Lower lobe of right lung (tissue), 2 donors: ENCODE data around the gene PIK3C3. TPM values are rescaled to one million over a fixed set of nuclear protein-coding genes. Genes with fewer than 3 reads are reported as not detected.

Source experiments
- ATAC-seq, 2 donors: fragments of 200-7000 bp; cut with Tn5 transposase; one replicate each; pipeline ENCODE4 v1.9.1; 2020 to 2022; ENCODE audit warnings: mild to moderate bottlenecking in 2 of 2, moderate library complexity in 2 of 2
- DNase-seq: peaks from one replicate; pipeline ENCODE4 v3.0.0-alpha.2; 2020
- H3K27ac ChIP-seq: fragments of 200-600 bp; one replicate; pipeline ENCODE4 v1.8.0; 2022
- H3K27me3 ChIP-seq: fragments of 200-600 bp; one replicate; pipeline ENCODE4 v1.8.0; 2022; ENCODE audit warnings: low read depth
- H3K36me3 ChIP-seq: fragments of 200-600 bp; one replicate; pipeline ENCODE4 v1.8.0; 2022; ENCODE audit warnings: mild to moderate bottlenecking
- H3K4me1 ChIP-seq: fragments of 200-600 bp; one replicate; pipeline ENCODE4 v1.8.0; 2022
- H3K4me3 ChIP-seq: fragments of 200-600 bp; one replicate; pipeline ENCODE4 v1.8.0; 2022; ENCODE audit warnings: mild to moderate bottlenecking
- H3K9me3 ChIP-seq: fragments of 200-600 bp; one replicate; pipeline ENCODE4 v1.8.0; 2022
- intact Hi-C: fragments of 100-400 bp; cut with DNase I; formaldehyde crosslinking; loops from one replicate; pipeline ENCODE4 v1.11.0; 2022
- total RNA-seq: library from RNA; stranded (reverse); fragmentation: NEBNext Ultra II Directional; extraction: Animal tissue kit (Norgen Biotek cat#: 25700); gene quantifications from one replicate; pipeline ENCODE4 v1.2.1, GENCODE V29; 2021
- TF ChIP-seq, protein P1 (sequence below): fragments of 200-600 bp; IDR thresholded peaks from one replicate; pipeline ENCODE4 v1.8.0; 2022; ENCODE audit warnings: antibody characterized with exemption, mild to moderate bottlenecking
- donor health status: DM: no; HTN: yes; CAD: no; lungs with severe emphysema.

Gene PIK3C3
- total RNA-seq, 1 donor from 2014 or later, result 51.2 TPM

DNA sequence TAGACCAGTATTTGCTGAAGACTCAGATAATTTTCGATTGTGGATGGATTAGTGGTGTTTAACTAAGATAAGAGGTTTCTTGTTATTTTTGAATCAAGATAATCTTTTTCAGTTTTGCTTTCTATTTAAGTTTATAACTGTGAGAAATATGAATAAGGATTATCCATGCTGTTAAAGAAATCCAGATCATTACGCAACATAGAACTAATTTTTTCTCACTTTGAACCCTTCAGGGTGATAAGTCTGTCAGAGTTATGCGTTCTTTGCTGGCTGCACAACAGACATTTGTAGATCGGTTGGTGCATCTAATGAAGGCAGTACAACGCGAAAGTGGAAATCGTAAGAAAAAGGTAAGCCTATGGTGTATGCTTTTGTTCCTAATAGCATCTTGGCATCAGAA, 74.1 kb downstream of the PIK3C3 start:
- no peak overlapping the region for H3K27ac ChIP-seq
- no peak overlapping the region for H3K4me3 ChIP-seq
- intact Hi-C loops, result no loop called here
- TF ChIP-seq, protein P1, sequence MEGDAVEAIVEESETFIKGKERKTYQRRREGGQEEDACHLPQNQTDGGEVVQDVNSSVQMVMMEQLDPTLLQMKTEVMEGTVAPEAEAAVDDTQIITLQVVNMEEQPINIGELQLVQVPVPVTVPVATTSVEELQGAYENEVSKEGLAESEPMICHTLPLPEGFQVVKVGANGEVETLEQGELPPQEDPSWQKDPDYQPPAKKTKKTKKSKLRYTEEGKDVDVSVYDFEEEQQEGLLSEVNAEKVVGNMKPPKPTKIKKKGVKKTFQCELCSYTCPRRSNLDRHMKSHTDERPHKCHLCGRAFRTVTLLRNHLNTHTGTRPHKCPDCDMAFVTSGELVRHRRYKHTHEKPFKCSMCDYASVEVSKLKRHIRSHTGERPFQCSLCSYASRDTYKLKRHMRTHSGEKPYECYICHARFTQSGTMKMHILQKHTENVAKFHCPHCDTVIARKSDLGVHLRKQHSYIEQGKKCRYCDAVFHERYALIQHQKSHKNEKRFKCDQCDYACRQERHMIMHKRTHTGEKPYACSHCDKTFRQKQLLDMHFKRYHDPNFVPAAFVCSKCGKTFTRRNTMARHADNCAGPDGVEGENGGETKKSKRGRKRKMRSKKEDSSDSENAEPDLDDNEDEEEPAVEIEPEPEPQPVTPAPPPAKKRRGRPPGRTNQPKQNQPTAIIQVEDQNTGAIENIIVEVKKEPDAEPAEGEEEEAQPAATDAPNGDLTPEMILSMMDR, result no peak
- no peaks in the 10 kb centered on the region for H3K27me3 ChIP-seq
- peaks cover 75% of the 10 kb centered on the region for H3K36me3 ChIP-seq
- DNase-seq (no peak), ATAC-seq (no peak)
- H3K4me1 ChIP-seq, result no peaks in the 10 kb centered on the region
- H3K9me3 ChIP-seq, result no peaks in the 10 kb centered on the region

DNA sequence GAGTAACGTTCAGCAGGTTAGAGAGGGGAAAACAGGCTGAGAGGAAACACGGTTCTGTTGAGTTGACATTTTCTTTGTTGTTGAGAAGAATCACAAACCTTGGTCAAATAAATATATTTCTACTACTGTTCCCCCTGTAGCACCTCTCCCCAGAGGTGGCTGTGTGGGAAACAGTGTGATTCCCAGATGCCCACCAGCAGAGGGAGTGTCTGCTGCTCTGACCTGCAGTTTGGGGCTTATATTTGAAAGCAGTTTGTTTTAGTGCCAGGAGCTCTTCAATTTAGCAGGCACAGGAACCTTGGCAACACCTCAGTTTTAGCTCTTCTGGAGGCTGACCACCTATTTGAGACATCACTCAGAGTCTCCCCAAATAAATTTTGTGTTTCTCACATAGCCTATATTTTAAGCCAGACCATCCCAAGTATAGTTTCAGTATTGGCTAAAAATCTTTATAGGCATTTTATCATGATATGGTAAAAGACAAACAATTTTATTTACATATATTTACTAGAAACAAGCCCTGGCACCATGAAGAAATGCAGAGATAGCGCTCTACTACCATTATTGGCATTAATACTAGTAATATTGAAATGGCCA, 75.7 kb downstream of the PIK3C3 start:
- TF ChIP-seq, protein P1, result no peak
- Histone ChIP-seq H3K9me3 (no peaks in the 10 kb centered on the region), H3K4me3 (no peak overlapping the region), H3K27me3 (no peaks in the 10 kb centered on the region), H3K36me3 (peaks cover 78% of the 10 kb centered on the region), H3K4me1 (no peaks in the 10 kb centered on the region), H3K27ac (no peak overlapping the region)
- no peak for ATAC-seq
- intact Hi-C loops, result no loop called here
- no peak for DNase-seq

DNA sequence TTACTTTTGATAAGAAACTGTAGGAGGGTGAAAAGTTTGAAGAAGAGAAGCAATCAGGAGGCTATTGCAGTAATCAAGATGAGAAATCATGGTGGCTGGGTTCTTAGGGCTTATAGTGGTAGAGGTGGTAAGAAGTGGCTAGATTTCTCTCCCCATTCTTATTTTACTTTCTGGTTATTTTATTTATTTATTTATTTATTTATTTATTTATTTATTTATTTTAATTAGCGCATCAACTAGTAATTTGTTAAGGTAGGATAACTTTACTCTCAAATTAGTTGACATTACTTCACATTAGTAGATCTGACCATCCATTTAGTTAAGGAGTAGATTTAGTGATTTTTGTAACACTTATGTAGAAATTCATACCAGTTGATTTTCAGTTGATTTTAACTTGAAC, 77.4 kb downstream of the PIK3C3 start:
- intact Hi-C loops, result no loop called here
- H3K36me3 ChIP-seq, result peaks cover 86% of the 10 kb centered on the region
- ATAC-seq, result no peak

GRCh38 chr18:42033137-42033810, 78.2 kb downstream of the PIK3C3 start:
- ATAC-seq (no peak), DNase-seq (no peak)
- Histone ChIP-seq H3K36me3 (peaks cover 92% of the 10 kb centered on the region), H3K27ac (no peak overlapping the region), H3K4me1 (no peaks in the 10 kb centered on the region), H3K9me3 (no peaks in the 10 kb centered on the region), H3K4me3 (no peak overlapping the region), H3K27me3 (no peaks in the 10 kb centered on the region)
- intact Hi-C loops, result no loop called here
- TF ChIP-seq, protein P1, result no peak

More for the DNA sequence above, 77.4 kb downstream of the PIK3C3 start:
- TF ChIP-seq, protein P1, result no peak
- no peak for DNase-seq
- no peaks in the 10 kb centered on the region for H3K4me1 ChIP-seq
- no peak overlapping the region for H3K27ac ChIP-seq
- no peak overlapping the region for H3K4me3 ChIP-seq
- H3K9me3 ChIP-seq, result no peaks in the 10 kb centered on the region
- H3K27me3 ChIP-seq, result no peaks in the 10 kb centered on the region

DNA sequence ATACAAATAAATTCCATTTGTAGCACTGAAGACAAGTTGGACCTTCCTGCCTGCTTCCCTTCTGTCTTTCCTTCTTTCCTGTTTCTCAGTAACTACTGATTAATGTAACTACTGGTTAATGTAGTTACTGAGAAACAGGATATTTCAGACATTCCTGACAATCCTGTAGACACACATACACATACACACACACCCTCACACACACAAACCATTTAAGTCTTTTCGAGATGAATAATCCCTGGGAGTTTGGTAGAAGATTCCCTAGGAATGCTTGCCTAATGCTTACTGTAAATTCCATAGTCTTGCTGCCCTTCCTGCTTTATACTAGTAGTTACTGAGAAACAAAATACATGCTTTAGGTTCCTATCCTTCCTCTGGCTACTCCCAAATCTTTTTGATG, 83.9 kb downstream of the PIK3C3 start:
- DNase-seq (no peak), ATAC-seq (no peak)
- intact Hi-C loops, result no loop called here
- H3K4me1 ChIP-seq, result no peaks in the 10 kb centered on the region
- H3K9me3 ChIP-seq, result no peaks in the 10 kb centered on the region
- peaks cover 92% of the 10 kb centered on the region for H3K36me3 ChIP-seq
- H3K4me3 ChIP-seq, result no peak overlapping the region
- H3K27me3 ChIP-seq, result no peaks in the 10 kb centered on the region
- TF ChIP-seq, protein P1, result no peak
- no peak overlapping the region for H3K27ac ChIP-seq
